LNCAP (cell line): Measurements from ENCODE around the gene SAMD13.

Source experiments
- CTCF ChIP-seq: fragments of 450-650 bp; IDR thresholded peaks from 2 replicates; pipeline ENCODE4 v1.5.1; 2017; ENCODE audit warnings: mild to moderate bottlenecking

SAMD13 gene

GRCh38 chr1:84356881-84357280, 55.4 kb downstream of the SAMD13 start:
- no peak for TF ChIP-seq CTCF

- no peak for TF ChIP-seq CTCF
Measured at GRCh38 chr1:84358695-84359094, 57.2 kb downstream of the SAMD13 start.

- TF ChIP-seq CTCF = no peak
Measured at GRCh38 chr1:84360316-84360715, 58.8 kb downstream of the SAMD13 start.

- no peak for TF ChIP-seq CTCF
Measured at GRCh38 chr1:84361796-84362195, 60.3 kb downstream of the SAMD13 start.

- TF ChIP-seq CTCF = no peak
Measured at GRCh38 chr1:84363019-84363418, 61.5 kb downstream of the SAMD13 start.

- TF ChIP-seq CTCF = no peak
Measured at GRCh38 chr1:84363622-84364021, 62.1 kb downstream of the SAMD13 start.

- no peak for TF ChIP-seq CTCF
Measured at GRCh38 chr1:84365225-84366221, 64.0 kb downstream of the SAMD13 start.
